Sigmoid colon (tissue), 4 donors: ENCODE results near the gene DCUN1D2.

Source experiments
- CTCF ChIP-seq, 4 experiments: fragments of 450-650 bp in 3 of 4; fragments of 200-600 bp in 1 of 4; IDR thresholded peaks; one replicate each; pipeline ENCODE4 v1.5.1; 2016 to 2019; ENCODE audit warnings: antibody characterized with exemption in 4 of 4, mild to moderate bottlenecking in 3 of 4, moderate library complexity in 2 of 4
- EP300 ChIP-seq, 4 donors: sonication (generic); formaldehyde crosslinking; IDR thresholded peaks; one replicate each; pipeline ENCODE4 v1.6.1; 2017; ENCODE audit warnings: antibody characterized with exemption in 4 of 4

- no peak for TF ChIP-seq CTCF (IDR thresholded peaks at IDR 0.05)
- no peak for TF ChIP-seq EP300 (IDR thresholded peaks at IDR 0.05)
Observed at GRCh38 chr13:113415032-113415431, 75.5 kb downstream of the DCUN1D2 start.
